ENCODE results near the gene F5. TPM values are rescaled to one million over a fixed set of nuclear protein-coding genes. Genes with fewer than 3 reads are reported as not detected.

F5 gene
- polyA plus RNA-seq, 1 donor, result 0.30 TPM

- WGBS (ENCODE audit: insufficient coverage, low lambda C conversion rate), result no CpG with 5 or more reads among the region's 1 CpG
- DNase-seq, result no peak
- H3K4me3 ChIP-seq (ENCODE audit: low read length), result no peak overlapping the region
- H3K4me1 ChIP-seq (ENCODE audit: control insufficient read depth, insufficient read depth, low read length), result peaks cover 4% of the 10 kb centered on the region
- no peaks in the 10 kb centered on the region for H3K9me3 ChIP-seq (ENCODE audit: control insufficient read depth, low read depth, low read length)
- peaks cover 18% of the 10 kb centered on the region for H3K36me3 ChIP-seq (ENCODE audit: control insufficient read depth, insufficient read depth, low read length)
- no peak overlapping the region for H3K27ac ChIP-seq (ENCODE audit: low read length)
- no peaks in the 10 kb centered on the region for H3K27me3 ChIP-seq (ENCODE audit: control insufficient read depth, insufficient read depth, low read length)
Observed at GRCh38 chr1:169479363-169480066, 106.8 kb downstream of the F5 start.

GRCh38 chr1:169478094-169478672 lies 108.1 kb downstream of the F5 start:
- Histone ChIP-seq H3K36me3 (ENCODE audit: control insufficient read depth, insufficient read depth, low read length) (peaks cover 18% of the 10 kb centered on the region), H3K27ac (ENCODE audit: low read length) (no peak overlapping the region), H3K9me3 (ENCODE audit: control insufficient read depth, low read depth, low read length) (no peaks in the 10 kb centered on the region), H3K4me3 (ENCODE audit: low read length) (no peak overlapping the region), H3K27me3 (ENCODE audit: control insufficient read depth, insufficient read depth, low read length) (no peaks in the 10 kb centered on the region), H3K4me1 (ENCODE audit: control insufficient read depth, insufficient read depth, low read length) (no peaks in the 10 kb centered on the region)
- no peak for DNase-seq
- 100% methylated on average over 1 of the region's 5 CpGs for WGBS (ENCODE audit: insufficient coverage, low lambda C conversion rate)

DNA sequence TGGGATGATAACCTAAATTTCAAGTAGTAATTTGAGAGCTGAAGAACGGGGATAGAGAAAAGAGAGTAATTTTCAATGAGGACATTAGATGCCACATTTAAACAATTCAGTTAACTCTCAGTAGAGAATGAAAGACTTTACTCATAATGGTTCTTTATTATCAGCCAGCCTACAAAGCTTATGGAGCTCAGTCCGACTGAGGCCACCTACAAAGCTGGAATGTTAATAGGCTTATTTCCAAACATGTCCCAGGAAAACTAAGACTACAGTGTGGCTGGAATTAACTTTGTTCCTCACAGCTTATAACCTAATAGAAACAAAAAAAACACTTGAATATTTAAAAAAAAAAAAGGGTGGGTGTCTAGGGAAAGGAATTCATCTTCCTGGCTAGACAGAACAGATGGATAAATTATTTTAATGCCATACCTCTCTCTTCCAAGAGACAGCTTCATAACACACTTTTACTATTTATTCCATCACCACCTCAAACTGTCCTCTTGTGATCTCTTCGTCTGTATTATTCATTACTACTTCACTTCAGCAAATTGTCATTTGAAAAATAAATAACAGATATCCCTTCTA lies 110.4 kb downstream of the F5 start:
- Histone ChIP-seq H3K27ac (ENCODE audit: low read length) (no peak overlapping the region), H3K9me3 (ENCODE audit: control insufficient read depth, low read depth, low read length) (no peaks in the 10 kb centered on the region), H3K36me3 (ENCODE audit: control insufficient read depth, insufficient read depth, low read length) (peaks cover 18% of the 10 kb centered on the region), H3K4me1 (ENCODE audit: control insufficient read depth, insufficient read depth, low read length) (no peaks in the 10 kb centered on the region), H3K4me3 (ENCODE audit: low read length) (no peak overlapping the region), H3K27me3 (ENCODE audit: control insufficient read depth, insufficient read depth, low read length) (no peaks in the 10 kb centered on the region)
- no peak for DNase-seq
- WGBS (ENCODE audit: insufficient coverage, low lambda C conversion rate), result 85% methylated on average over 2 of the region's 3 CpGs

DNA sequence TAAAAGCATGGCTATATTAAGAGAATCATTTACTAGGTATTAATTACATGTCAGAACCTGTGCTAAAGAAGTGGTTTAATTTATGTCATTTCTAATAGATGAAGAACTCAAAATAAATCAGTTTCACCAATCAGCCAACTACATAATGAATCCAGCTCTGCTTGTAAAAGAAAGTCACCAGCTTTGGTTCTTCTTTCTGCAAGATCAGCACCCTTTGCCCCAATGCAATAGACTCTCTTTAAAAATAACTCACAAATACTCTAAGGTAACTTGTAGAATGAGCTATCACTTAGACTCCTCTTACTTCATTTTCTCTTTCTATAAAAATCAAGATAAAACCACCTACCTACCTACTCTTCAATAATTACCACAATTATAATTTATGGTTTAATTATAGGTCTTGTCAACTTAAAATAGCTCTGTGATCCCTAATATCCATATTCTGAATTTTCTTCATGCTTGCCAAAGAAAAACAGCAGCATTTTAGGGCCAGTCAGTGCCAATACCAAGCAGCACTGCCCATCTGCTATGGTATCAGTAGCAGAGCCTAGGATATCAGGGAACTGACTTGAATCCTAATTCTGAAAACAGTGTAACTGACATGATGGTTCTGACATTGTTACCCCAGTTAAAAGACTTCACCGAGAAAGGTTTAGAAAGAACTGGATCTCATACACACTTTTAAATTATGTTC lies 111.8 kb downstream of the F5 start:
- DNase-seq, result no peak
- no peaks in the 10 kb centered on the region for H3K4me1 ChIP-seq (ENCODE audit: control insufficient read depth, insufficient read depth, low read length)
- peaks cover 18% of the 10 kb centered on the region for H3K36me3 ChIP-seq (ENCODE audit: control insufficient read depth, insufficient read depth, low read length)
- H3K27ac ChIP-seq (ENCODE audit: low read length), result no peak overlapping the region
- H3K4me3 ChIP-seq (ENCODE audit: low read length), result no peak overlapping the region
- H3K9me3 ChIP-seq (ENCODE audit: control insufficient read depth, low read depth, low read length), result no peaks in the 10 kb centered on the region
- WGBS (ENCODE audit: insufficient coverage, low lambda C conversion rate), result no CpG with 5 or more reads among the region's 1 CpG
- H3K27me3 ChIP-seq (ENCODE audit: control insufficient read depth, insufficient read depth, low read length), result no peaks in the 10 kb centered on the region

- no CpG with 5 or more reads among the region's 5 CpGs for WGBS (ENCODE audit: insufficient coverage, low lambda C conversion rate)
- H3K27me3 ChIP-seq (ENCODE audit: control insufficient read depth, insufficient read depth, low read length), result no peaks in the 10 kb centered on the region
- no peaks in the 10 kb centered on the region for H3K4me1 ChIP-seq (ENCODE audit: control insufficient read depth, insufficient read depth, low read length)
- peaks cover 26% of the 10 kb centered on the region for H3K36me3 ChIP-seq (ENCODE audit: control insufficient read depth, insufficient read depth, low read length)
- no peak overlapping the region for H3K4me3 ChIP-seq (ENCODE audit: low read length)
- no peak for DNase-seq
- no peak overlapping the region for H3K27ac ChIP-seq (ENCODE audit: low read length)
- H3K9me3 ChIP-seq (ENCODE audit: control insufficient read depth, low read depth, low read length), result no peaks in the 10 kb centered on the region
Observed at GRCh38 chr1:169473347-169473746, 112.9 kb downstream of the F5 start.

DNA sequence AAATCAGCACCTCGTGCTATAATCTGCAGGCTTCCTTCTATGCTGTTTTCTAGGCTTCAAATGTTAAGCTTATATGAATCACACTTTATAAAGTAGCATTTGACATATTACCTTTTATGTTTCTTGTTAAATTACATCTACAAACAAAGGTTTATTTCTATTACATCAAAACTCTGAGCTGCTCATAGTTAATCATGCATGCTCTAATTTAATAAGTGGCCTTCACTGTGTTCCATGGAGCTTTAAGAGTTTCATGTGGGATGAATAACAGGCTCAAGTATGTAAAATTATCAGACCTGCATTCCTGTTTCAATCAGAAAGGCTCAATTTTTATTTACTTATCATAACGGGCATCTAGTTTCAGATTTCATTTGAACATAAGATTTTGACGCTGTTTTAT lies 113.5 kb downstream of the F5 start:
- no peaks in the 10 kb centered on the region for H3K9me3 ChIP-seq (ENCODE audit: control insufficient read depth, low read depth, low read length)
- H3K4me1 ChIP-seq (ENCODE audit: control insufficient read depth, insufficient read depth, low read length), result no peaks in the 10 kb centered on the region
- H3K27me3 ChIP-seq (ENCODE audit: control insufficient read depth, insufficient read depth, low read length), result no peaks in the 10 kb centered on the region
- DNase-seq, result no peak
- no peak overlapping the region for H3K27ac ChIP-seq (ENCODE audit: low read length)
- peaks cover 30% of the 10 kb centered on the region for H3K36me3 ChIP-seq (ENCODE audit: control insufficient read depth, insufficient read depth, low read length)
- H3K4me3 ChIP-seq (ENCODE audit: low read length), result no peak overlapping the region
- 100% methylated on average over 1 of the region's 3 CpGs for WGBS (ENCODE audit: insufficient coverage, low lambda C conversion rate)

DNA sequence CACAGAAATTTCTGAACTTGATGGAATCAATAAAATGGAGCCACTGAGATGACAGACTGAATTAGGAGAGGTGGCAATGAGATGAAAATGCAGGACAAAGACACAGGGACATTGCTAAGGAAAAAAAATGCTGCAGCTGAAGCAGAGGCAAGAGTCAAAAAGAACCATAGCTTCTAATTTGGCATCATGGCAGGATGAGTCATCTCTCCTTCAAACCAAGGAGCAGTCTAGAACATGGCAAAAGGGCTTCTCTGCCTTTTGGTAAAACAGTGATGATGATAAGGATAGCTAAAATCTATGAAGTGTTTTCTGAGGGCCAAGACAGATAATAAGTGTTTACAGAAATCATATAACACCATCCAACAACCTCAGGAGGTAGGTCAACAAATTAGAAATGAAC lies 117.3 kb downstream of the F5 start:
- Histone ChIP-seq H3K4me1 (ENCODE audit: control insufficient read depth, insufficient read depth, low read length) (no peaks in the 10 kb centered on the region), H3K36me3 (ENCODE audit: control insufficient read depth, insufficient read depth, low read length) (peaks cover 17% of the 10 kb centered on the region), H3K27ac (ENCODE audit: low read length) (no peak overlapping the region), H3K4me3 (ENCODE audit: low read length) (no peak overlapping the region), H3K9me3 (ENCODE audit: control insufficient read depth, low read depth, low read length) (no peaks in the 10 kb centered on the region), H3K27me3 (ENCODE audit: control insufficient read depth, insufficient read depth, low read length) (no peaks in the 10 kb centered on the region)
- no peak for DNase-seq

DNA sequence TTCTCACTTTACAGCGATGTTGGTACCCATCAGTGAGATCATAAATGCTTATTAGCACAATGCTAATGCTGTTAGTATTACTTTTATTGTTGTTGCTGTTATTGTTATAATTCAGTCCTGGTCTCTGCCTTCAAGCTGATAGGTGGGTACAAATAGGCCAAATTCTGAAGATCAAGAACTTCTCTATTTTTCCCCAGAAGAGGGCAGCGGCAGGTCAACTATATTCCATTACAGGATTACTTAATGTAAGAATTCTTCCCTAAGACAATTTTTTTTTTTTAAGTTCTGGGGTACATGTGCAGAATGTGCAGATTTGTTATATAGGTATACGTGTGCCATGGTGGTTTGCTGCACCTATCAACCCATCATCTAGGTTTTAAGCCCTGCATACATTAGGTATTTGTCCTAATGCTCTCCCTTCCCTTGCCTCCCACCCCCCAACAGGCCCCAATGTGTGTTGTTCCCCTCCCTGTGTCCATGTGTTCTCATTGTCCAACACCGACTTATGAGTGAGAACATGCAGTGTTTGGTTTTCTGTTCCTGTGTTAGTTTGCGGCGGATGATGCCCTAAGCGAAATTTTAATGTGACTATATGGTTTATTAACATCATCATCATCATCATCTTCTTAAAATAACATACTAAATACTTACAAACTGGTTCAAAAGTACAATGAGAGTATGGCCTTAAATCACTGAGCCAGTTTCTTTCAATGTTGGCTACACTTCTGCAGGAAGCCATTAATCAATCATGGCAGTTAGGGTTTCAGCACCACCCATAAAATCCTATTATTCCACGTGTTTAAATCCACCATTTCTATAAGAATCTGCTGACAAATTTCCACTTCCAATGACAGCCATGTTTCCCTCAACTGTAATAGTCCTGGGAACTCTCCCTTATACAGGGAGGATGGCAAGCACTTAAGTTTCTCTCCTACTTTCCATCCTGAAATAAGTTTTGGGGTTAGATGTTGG lies 119.7 kb downstream of the F5 start:
- Histone ChIP-seq H3K27me3 (ENCODE audit: control insufficient read depth, insufficient read depth, low read length) (no peaks in the 10 kb centered on the region), H3K36me3 (ENCODE audit: control insufficient read depth, insufficient read depth, low read length) (peaks cover 17% of the 10 kb centered on the region), H3K4me3 (ENCODE audit: low read length) (no peak overlapping the region), H3K9me3 (ENCODE audit: control insufficient read depth, low read depth, low read length) (no peaks in the 10 kb centered on the region), H3K4me1 (ENCODE audit: control insufficient read depth, insufficient read depth, low read length) (no peaks in the 10 kb centered on the region), H3K27ac (ENCODE audit: low read length) (no peak overlapping the region)
- DNase-seq, result peak in 1 of 2 donors; percentile 26
- 88% methylated on average over 5 of the region's 8 CpGs for WGBS (ENCODE audit: insufficient coverage, low lambda C conversion rate)

DNA sequence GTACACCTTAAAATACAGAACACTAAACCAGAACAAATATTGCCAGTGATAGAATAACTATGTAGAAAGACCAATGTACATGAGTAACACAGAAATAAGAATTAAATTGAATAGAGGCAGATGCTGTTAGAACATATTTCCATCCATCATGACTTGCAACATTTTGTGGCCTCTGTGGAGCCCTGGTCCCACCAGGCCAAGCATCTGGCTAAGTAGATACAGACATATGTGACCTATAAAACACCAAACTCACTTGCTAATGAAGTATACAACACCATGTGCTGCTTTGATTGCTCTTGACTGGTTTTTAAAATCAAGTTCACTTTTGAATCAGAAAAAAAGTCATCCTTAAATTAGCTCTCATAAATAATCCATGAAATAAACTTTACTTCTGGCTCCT lies 121.0 kb downstream of the F5 start:
- Histone ChIP-seq H3K4me3 (ENCODE audit: low read length) (no peak overlapping the region), H3K4me1 (ENCODE audit: control insufficient read depth, insufficient read depth, low read length) (no peaks in the 10 kb centered on the region), H3K27me3 (ENCODE audit: control insufficient read depth, insufficient read depth, low read length) (peaks cover 4% of the 10 kb centered on the region), H3K36me3 (ENCODE audit: control insufficient read depth, insufficient read depth, low read length) (peaks cover 17% of the 10 kb centered on the region), H3K9me3 (ENCODE audit: control insufficient read depth, low read depth, low read length) (peaks cover 1% of the 10 kb centered on the region), H3K27ac (ENCODE audit: low read length) (no peak overlapping the region)
- DNase-seq, result no peak

Measured in large intestine (tissue), 3 donors.